HCT116 (cell line): Measurements from ENCODE around the gene DCTN3. TPM values are rescaled to one million over a fixed set of nuclear protein-coding genes. Genes with fewer than 3 reads are reported as not detected.
A peak's percentile ranks its signal among the peaks of the same experiment; 100 is the strongest.

Experiments
- ATAC-seq: fragments of 200-7000 bp; cut with Tn5 transposase; 2 replicates; pipeline ENCODE4 v1.9.1; 2020; ENCODE audit warnings: mild to moderate bottlenecking, moderate library complexity
- BruUV-seq: library from RNA; stranded (reverse); fragments of 400-500 nt; replicated peaks from 2 replicates; lab custom pipeline; 2021; lab: Mats Ljungman, UMichigan
- CTCF ChIA-PET: fragments of 300-600 bp; sonication (Branson Sonifier 250); formaldehyde crosslinking; loops from one replicate; lab custom pipeline; 2021; ENCODE audit warnings: antibody characterized with exemption; lab: Charles Lee
- POLR2A ChIA-PET: fragments of 300-600, 350-600 bp; sonication (Branson Sonifier 250); formaldehyde crosslinking; loops from one replicate; lab custom pipeline; 2021; ENCODE audit warnings: antibody characterized with exemption; lab: Charles Lee
- RAD21 ChIA-PET, 2 experiments: fragments of 300-600 bp; sonication (Branson Sonifier 250); formaldehyde crosslinking; loops; one replicate each; lab custom pipeline; 2023; ENCODE audit warnings: low total read pairs in 2 of 2; ENCODE audit not compliant: uncharacterized antibody in 2 of 2, unreplicated experiment in 2 of 2, low non-redundant PET in 1 of 2; lab: Charles Lee
- DNase-seq: peaks from one replicate; pipeline ENCODE4 v3.0.0-alpha.2; 2010; ENCODE audit warnings: low read depth, low spot score
- H2AFZ ChIP-seq: fragments of 200-600 bp; shearing (Covaris generic), sonication (generic); 2 replicates; pipeline ENCODE4 v1.6.1; 2017; ENCODE audit warnings: low read depth, mixed run types, mixed read lengths, antibody characterized with exemption, low read length; ENCODE audit not compliant: poor library complexity, severe bottlenecking
- H3K27ac ChIP-seq: 2 replicates; pipeline ENCODE4 v1.5.1; 2012; ENCODE audit warnings: low read depth, low read length
- H3K27me3 ChIP-seq: fragments of 200-600 bp; sonication (generic); 2 replicates; pipeline ENCODE4 v1.6.1; 2016; ENCODE audit warnings: mixed run types, low read length, mixed read lengths; ENCODE audit not compliant: insufficient read depth
- H3K36me3 ChIP-seq, 2 experiments: fragments of 200-500 bp in 1 of 2; fragments of 200-600 bp in 1 of 2; sonication (Bioruptor generic) in 1 of 2; sonication (generic) in 1 of 2; 2 replicates each; pipeline versions ENCODE4 v1.5.1 to v1.6.1; 2014 to 2016; ENCODE audit warnings: low read length in 2 of 2, inconsistent platforms in 1 of 2, mixed read lengths in 1 of 2, mixed run types in 1 of 2; ENCODE audit not compliant: insufficient read depth in 2 of 2, control insufficient read depth in 1 of 2
- H3K4me1 ChIP-seq, 2 experiments: fragments of 200-600 bp in 1 of 2; sonication (generic) in 1 of 2; 2 replicates each; pipeline versions ENCODE4 v1.5.1 to v1.6.1; 2012 to 2017; ENCODE audit warnings: low read length in 2 of 2, inconsistent platforms in 1 of 2, mild to moderate bottlenecking in 1 of 2, mixed read lengths in 1 of 2, mixed run types in 1 of 2, moderate library complexity in 1 of 2; ENCODE audit not compliant: insufficient read depth in 2 of 2, control insufficient read depth in 1 of 2
- H3K4me2 ChIP-seq: fragments of 200-600 bp; sonication (generic); 2 replicates; pipeline ENCODE4 v1.6.1; 2017; ENCODE audit warnings: mixed run types, low read length, mixed read lengths
- H3K4me3 ChIP-seq, 2 experiments: fragments of 200-600 bp in 1 of 2; sonication (generic) in 1 of 2; replicated peaks in 1 of 2; 2 replicates each; pipeline ENCODE4 v1.5.1; 2011 to 2016; ENCODE audit warnings: low read length in 2 of 2, control low read depth in 1 of 2, low read depth in 1 of 2, mild to moderate bottlenecking in 1 of 2, mixed read lengths in 1 of 2, mixed run types in 1 of 2
- H3K79me2 ChIP-seq: fragments of 200-600 bp; sonication (generic); 2 replicates; pipeline ENCODE4 v1.6.1; 2017; ENCODE audit warnings: mild to moderate bottlenecking, mixed run types, low read length, moderate library complexity, mixed read lengths; ENCODE audit not compliant: insufficient read depth
- H3K9ac ChIP-seq: fragments of 200-600 bp; sonication (generic); 2 replicates; pipeline ENCODE4 v1.6.1; 2016; ENCODE audit warnings: low read length, mixed read lengths
- H3K9me2 ChIP-seq: fragments of 200-600 bp; sonication (generic), shearing (Covaris generic); 2 replicates; pipeline ENCODE4 v1.6.1; 2017; ENCODE audit warnings: mixed run types, mild to moderate bottlenecking, moderate library complexity; ENCODE audit not compliant: insufficient read depth
- H3K9me3 ChIP-seq, 2 experiments: fragments of 200-500 bp in 1 of 2; fragments of 200-600 bp in 1 of 2; sonication (Bioruptor generic) in 1 of 2; sonication (generic) in 1 of 2; 2 replicates each; pipeline ENCODE4 v1.6.1; 2014 to 2017; ENCODE audit warnings: low read length in 2 of 2, mixed read lengths in 2 of 2, inconsistent platforms in 1 of 2, low read depth in 1 of 2, mild to moderate bottlenecking in 1 of 2, mixed run types in 1 of 2, moderate library complexity in 1 of 2; ENCODE audit not compliant: control insufficient read depth in 1 of 2, insufficient read depth in 1 of 2
- H4K20me1 ChIP-seq: fragments of 200-600 bp; sonication (generic), shearing (Covaris generic); 2 replicates; pipeline ENCODE4 v1.6.1; 2017; ENCODE audit warnings: mixed run types, mild to moderate bottlenecking, moderate library complexity; ENCODE audit not compliant: insufficient read depth
- ATF3 ChIP-seq: IDR thresholded peaks from 2 replicates; pipeline ENCODE4 v1.6.1; 2012
- CBX3 ChIP-seq: IDR thresholded peaks from 2 replicates; pipeline ENCODE4 v1.6.1; 2012; ENCODE audit warnings: low read depth
- CEBPB ChIP-seq: IDR thresholded peaks from 2 replicates; pipeline ENCODE4 v1.6.1; 2012; ENCODE audit warnings: low read depth
- EGR1 ChIP-seq: IDR thresholded peaks from 2 replicates; pipeline ENCODE4 v1.6.1; 2012; ENCODE audit warnings: low read depth
- EZH2 ChIP-seq: fragments of 200-600 bp; sonication (generic); IDR thresholded peaks from 2 replicates; pipeline ENCODE4 v1.6.1; 2017; ENCODE audit warnings: antibody characterized with exemption, mixed run types
- EZH2phosphoT487 ChIP-seq: fragments of 200-600 bp; IDR thresholded peaks from 2 replicates; pipeline ENCODE4 v1.6.1; 2018; ENCODE audit warnings: antibody characterized with exemption, borderline replicate concordance
- JUND ChIP-seq: IDR thresholded peaks from 2 replicates; pipeline ENCODE4 v1.6.1; 2012
- POLR2A ChIP-seq: IDR thresholded peaks from 2 replicates; pipeline ENCODE4 v1.7.0; 2011; ENCODE audit warnings: borderline replicate concordance; ENCODE audit not compliant: insufficient read depth, insufficient read length; ENCODE audit errors: extremely low read depth
- POLR2AphosphoS5 ChIP-seq: IDR thresholded peaks from 2 replicates; pipeline ENCODE4 v1.6.1; 2011; ENCODE audit warnings: mild to moderate bottlenecking, low read depth, low read length, moderate library complexity
- REST ChIP-seq: IDR thresholded peaks from 2 replicates; pipeline ENCODE4 v1.6.1; 2012; ENCODE audit warnings: low read depth
- SP1 ChIP-seq: IDR thresholded peaks from 2 replicates; pipeline ENCODE4 v1.6.1; 2012; ENCODE audit warnings: low read depth
- TCF7L2 ChIP-seq: IDR thresholded peaks from 2 replicates; pipeline ENCODE4 v1.7.0; 2011; ENCODE audit warnings: borderline replicate concordance, inconsistent platforms; ENCODE audit not compliant: insufficient read depth, insufficient read length; ENCODE audit errors: extremely low read depth
- YY1 ChIP-seq: IDR thresholded peaks from 2 replicates; pipeline ENCODE4 v1.6.1; 2011; ENCODE audit warnings: low read length, low read depth, moderate library complexity, mild to moderate bottlenecking; ENCODE audit not compliant: insufficient replicate concordance; ENCODE audit errors: extremely low read depth
- ZBTB33 ChIP-seq: IDR thresholded peaks from 2 replicates; pipeline ENCODE4 v1.6.1; 2011; ENCODE audit warnings: mild to moderate bottlenecking, low read length, moderate library complexity; ENCODE audit not compliant: insufficient replicate concordance; ENCODE audit errors: extremely low read depth
- ZFX ChIP-seq: fragments of 450-650 bp; IDR thresholded peaks from 2 replicates; pipeline ENCODE4 v1.6.1; 2017
- intact Hi-C: fragments of 100-400 bp; cut with micrococcal nuclease; formaldehyde crosslinking; loops from 2 replicates; pipeline ENCODE4 v1.10.0; 2022
- total RNA-seq: library from RNA; stranded (reverse); gene quantifications from one replicate; pipeline ENCODE4 v1.2.1, GENCODE V29; 2021; ENCODE audit not compliant: unreplicated experiment

Gene DCTN3
- total RNA-seq, 1 experiment from 2014 or later, result 64.0 TPM

- no peak for TF ChIP-seq EZH2phosphoT487
- TF ChIP-seq EGR1, result no peak
Observed at GRCh38 chr9:34620061-34620994, at the start of gene DCTN3 (continued).

GRCh38 chr9:34665381-34666250, 45.3 kb upstream of the DCTN3 start:
- CTCF ChIA-PET, result interaction anchor here (0.7 to 2.3 kb wide), 10 partner anchors 9 to 429 kb away, joined by 3 to 12 read pairs (median 4); partner anchors contain the start of gene GALT
- DNase-seq (peak; percentile 92), ATAC-seq (peak; percentile 83)
- intact Hi-C loops, result loop anchor here (2.0 kb wide), 1 partner anchor 53 kb away; the partner anchor contains the start of gene RPP25L
- TF ChIP-seq EGR1 (peak; percentile 95), CBX3 (no peak), POLR2A (peak; percentile 69), POLR2AphosphoS5 (peak; percentile 74), CEBPB (no peak; the same call in 1 of the 2 replicates), TCF7L2 (no peak), EZH2 (no peak), ZFX (no peak), REST (no peak), ATF3 (no peak), JUND (no peak), YY1 (peak; percentile 7), ZBTB33 (no peak), SP1 (peak; percentile 70)
- H3K9ac ChIP-seq, result peak overlapping the region; percentile 91
- peak overlapping the region; percentile 98 for H3K4me2 ChIP-seq
- H3K36me3 ChIP-seq, result no peaks in the 10 kb centered on the region
- no peaks in the 10 kb centered on the region for H3K9me3 ChIP-seq
- H3K79me2 ChIP-seq, result peaks cover 12% of the 10 kb centered on the region; the same call in 1 of the 2 replicates
- peak overlapping the region; percentile 88 for H3K27ac ChIP-seq
- RAD21 ChIA-PET, result no interaction called here
- TSS peak; percentile 70 for BruUV-seq
- peak overlapping the region; percentile 91 for H3K4me3 ChIP-seq
- H2AFZ ChIP-seq, result no peak overlapping the region
- no peaks in the 10 kb centered on the region for H4K20me1 ChIP-seq
- no peaks in the 10 kb centered on the region for H3K27me3 ChIP-seq
- POLR2A ChIA-PET, result interaction anchor here (0.6 to 1.7 kb wide), 6 partner anchors 14 to 881 kb away, joined by 3 to 14 read pairs (median 6); partner anchors contain the start of genes ATOSB, GALT, IL11RA and SIGMAR1
- H3K9me2 ChIP-seq, result no peaks in the 10 kb centered on the region
- peaks cover 10 to 27% of the 10 kb centered on the region in 2 experiments for H3K4me1 ChIP-seq
